MM.1S (cell line): ENCODE measurements around the gene CCDC157.
A peak's percentile ranks its signal among the peaks of the same experiment; 100 is the strongest.

Experiments used
- DNase-seq: peaks from one replicate; pipeline ENCODE4 v3.0.0-alpha.2; 2015
- H2AFZ ChIP-seq: fragments of 300-600 bp; sonication (generic); 2 replicates; pipeline ENCODE4 v1.6.0; 2016; ENCODE audit warnings: antibody characterized with exemption, low read length
- H3F3A ChIP-seq: fragments of 300-600 bp; sonication (generic); 2 replicates; pipeline ENCODE4 v1.6.1; 2016; ENCODE audit warnings: mild to moderate bottlenecking, antibody characterized with exemption, low read length, moderate library complexity, mixed read lengths; ENCODE audit not compliant: insufficient read depth
- H3K27ac ChIP-seq: fragments of 300-600 bp; sonication (generic); 2 replicates; pipeline ENCODE4 v1.5.1; 2016; ENCODE audit warnings: mild to moderate bottlenecking, low read length
- H3K27me3 ChIP-seq: fragments of 300-600 bp; sonication (generic); replicated peaks from 2 replicates; pipeline ENCODE4 v1.6.0; 2016; ENCODE audit warnings: low read length; ENCODE audit not compliant: insufficient read depth
- H3K36me3 ChIP-seq: fragments of 300-600 bp; sonication (generic); replicated peaks from 2 replicates; pipeline ENCODE4 v1.6.1; 2016; ENCODE audit warnings: mild to moderate bottlenecking, low read length, mixed read lengths; ENCODE audit not compliant: insufficient read depth
- H3K4me1 ChIP-seq: fragments of 300-600 bp; sonication (generic); 2 replicates; pipeline ENCODE4 v1.6.1; 2016; ENCODE audit warnings: low read length, mixed read lengths
- H3K4me2 ChIP-seq: fragments of 300-600 bp; sonication (generic); 2 replicates; pipeline ENCODE4 v1.6.0; 2016; ENCODE audit warnings: low read depth, low read length
- H3K4me3 ChIP-seq: fragments of 300-600 bp; sonication (generic); 2 replicates; pipeline ENCODE4 v1.5.1; 2016; ENCODE audit warnings: low read length, mixed read lengths
- H3K79me2 ChIP-seq: fragments of 300-600 bp; sonication (generic); 2 replicates; pipeline ENCODE4 v1.6.1; 2016; ENCODE audit warnings: mixed run types, low read length, mixed read lengths
- H3K9ac ChIP-seq: fragments of 300-600 bp; sonication (generic); 2 replicates; pipeline ENCODE4 v1.6.1; 2016; ENCODE audit warnings: low read length, mixed read lengths
- H3K9me2 ChIP-seq: fragments of 300-600 bp; sonication (generic); replicated peaks from 2 replicates; pipeline ENCODE4 v1.6.1; 2016; ENCODE audit warnings: mild to moderate bottlenecking, low read length, mixed read lengths; ENCODE audit not compliant: insufficient read depth
- H3K9me3 ChIP-seq: fragments of 300-600 bp; sonication (generic); replicated peaks from 2 replicates; pipeline ENCODE4 v1.6.1; 2016; ENCODE audit warnings: mild to moderate bottlenecking, low read length, mixed read lengths; ENCODE audit not compliant: insufficient read depth
- H4K20me1 ChIP-seq: fragments of 300-600 bp; sonication (generic); 2 replicates; pipeline ENCODE4 v1.6.1; 2016; ENCODE audit warnings: mild to moderate bottlenecking, low read length, moderate library complexity, mixed read lengths; ENCODE audit not compliant: insufficient read depth
- EZH2 ChIP-seq: fragments of 300-600 bp; sonication (generic); optimal IDR thresholded peaks from 2 replicates; pipeline ENCODE3; 2017; ENCODE audit warnings: low read depth, mild to moderate bottlenecking, antibody characterized with exemption, low read length, mixed read lengths
- EZH2phosphoT487 ChIP-seq: fragments of 300-600 bp; sonication (generic); IDR thresholded peaks from 2 replicates; pipeline ENCODE4 v1.6.1; 2018; ENCODE audit warnings: antibody characterized with exemption, low read length
- TF ChIP-seq, protein P1 (sequence below): fragments of 300-600 bp; sonication (generic); IDR thresholded peaks from 2 replicates; pipeline ENCODE4 v1.5.1; 2016; ENCODE audit warnings: antibody characterized with exemption, low read length, mixed read lengths

Gene CCDC157

DNA sequence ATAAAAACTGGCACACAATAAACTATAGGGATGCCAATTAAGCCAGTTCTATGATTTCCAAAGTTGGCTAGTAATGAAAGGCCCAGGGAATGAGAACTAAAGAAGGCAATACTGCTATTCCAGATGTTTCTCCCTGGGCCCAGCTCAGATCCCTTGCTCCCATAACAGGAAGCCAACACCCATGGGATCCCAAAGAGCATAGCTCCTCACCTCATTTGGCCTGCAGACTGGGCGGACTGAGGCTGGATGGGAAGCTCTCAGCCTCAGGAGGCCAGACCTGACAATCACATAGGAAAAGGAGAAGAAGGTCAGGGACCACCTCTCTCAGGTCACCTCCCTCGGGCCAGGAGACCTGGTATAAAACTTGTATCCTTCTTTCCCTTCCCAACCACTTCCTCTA lies 35.3 kb upstream of the CCDC157 start:
- Histone ChIP-seq H4K20me1 (no peaks in the 10 kb centered on the region), H3K27ac (no peak overlapping the region), H3K9me3 (no peaks in the 10 kb centered on the region), H3F3A (no peaks in the 10 kb centered on the region), H3K4me2 (no peak overlapping the region), H3K27me3 (no peaks in the 10 kb centered on the region), H3K79me2 (peaks cover 68% of the 10 kb centered on the region), H3K36me3 (no peaks in the 10 kb centered on the region), H2AFZ (no peak overlapping the region), H3K4me1 (peaks cover 29% of the 10 kb centered on the region), H3K9ac (no peak overlapping the region), H3K9me2 (no peaks in the 10 kb centered on the region), H3K4me3 (no peak overlapping the region)
- TF ChIP-seq EZH2 (no peak), EZH2phosphoT487 (no peak)
- TF ChIP-seq, protein P1, sequence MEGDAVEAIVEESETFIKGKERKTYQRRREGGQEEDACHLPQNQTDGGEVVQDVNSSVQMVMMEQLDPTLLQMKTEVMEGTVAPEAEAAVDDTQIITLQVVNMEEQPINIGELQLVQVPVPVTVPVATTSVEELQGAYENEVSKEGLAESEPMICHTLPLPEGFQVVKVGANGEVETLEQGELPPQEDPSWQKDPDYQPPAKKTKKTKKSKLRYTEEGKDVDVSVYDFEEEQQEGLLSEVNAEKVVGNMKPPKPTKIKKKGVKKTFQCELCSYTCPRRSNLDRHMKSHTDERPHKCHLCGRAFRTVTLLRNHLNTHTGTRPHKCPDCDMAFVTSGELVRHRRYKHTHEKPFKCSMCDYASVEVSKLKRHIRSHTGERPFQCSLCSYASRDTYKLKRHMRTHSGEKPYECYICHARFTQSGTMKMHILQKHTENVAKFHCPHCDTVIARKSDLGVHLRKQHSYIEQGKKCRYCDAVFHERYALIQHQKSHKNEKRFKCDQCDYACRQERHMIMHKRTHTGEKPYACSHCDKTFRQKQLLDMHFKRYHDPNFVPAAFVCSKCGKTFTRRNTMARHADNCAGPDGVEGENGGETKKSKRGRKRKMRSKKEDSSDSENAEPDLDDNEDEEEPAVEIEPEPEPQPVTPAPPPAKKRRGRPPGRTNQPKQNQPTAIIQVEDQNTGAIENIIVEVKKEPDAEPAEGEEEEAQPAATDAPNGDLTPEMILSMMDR = no peak
- DNase-seq = no peak

DNA sequence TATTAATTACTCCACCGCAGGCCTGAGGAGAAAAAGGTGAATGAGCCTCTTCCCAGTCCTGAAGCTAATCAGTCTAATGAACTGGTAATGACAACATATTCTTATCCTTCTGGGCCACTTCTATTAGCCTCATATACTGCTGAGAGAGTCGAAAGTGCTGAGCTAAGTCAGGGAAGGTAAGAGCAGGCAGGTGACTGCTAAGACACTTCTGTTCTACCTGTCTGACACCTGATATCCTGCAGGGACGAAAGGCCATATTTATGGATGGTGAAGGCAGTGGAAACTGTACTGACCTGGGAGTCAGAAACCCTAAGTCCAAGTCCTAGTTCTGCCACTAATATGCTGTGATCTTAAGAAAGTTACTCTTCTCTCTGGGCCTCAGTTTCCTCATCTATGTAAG lies 33.6 kb upstream of the CCDC157 start:
- no peaks in the 10 kb centered on the region for H3K9me2 ChIP-seq
- H3K4me3 ChIP-seq = no peak overlapping the region
- TF ChIP-seq EZH2phosphoT487 (no peak), EZH2 (no peak)
- no peaks in the 10 kb centered on the region for H3K9me3 ChIP-seq
- H3K27me3 ChIP-seq = no peaks in the 10 kb centered on the region
- peaks cover 12% of the 10 kb centered on the region for H3F3A ChIP-seq
- H3K4me2 ChIP-seq = peak overlapping the region; percentile 21; the same call in 1 of the 2 replicates
- peak; percentile 39 for DNase-seq
- H3K27ac ChIP-seq = peak overlapping the region; percentile 14; the same call in 1 of the 2 replicates
- H3K4me1 ChIP-seq = peaks cover 32% of the 10 kb centered on the region
- H2AFZ ChIP-seq = no peak overlapping the region
- no peak overlapping the region for H3K9ac ChIP-seq
- no peaks in the 10 kb centered on the region for H4K20me1 ChIP-seq
- H3K79me2 ChIP-seq = peaks cover 56% of the 10 kb centered on the region
- no peaks in the 10 kb centered on the region for H3K36me3 ChIP-seq

DNA sequence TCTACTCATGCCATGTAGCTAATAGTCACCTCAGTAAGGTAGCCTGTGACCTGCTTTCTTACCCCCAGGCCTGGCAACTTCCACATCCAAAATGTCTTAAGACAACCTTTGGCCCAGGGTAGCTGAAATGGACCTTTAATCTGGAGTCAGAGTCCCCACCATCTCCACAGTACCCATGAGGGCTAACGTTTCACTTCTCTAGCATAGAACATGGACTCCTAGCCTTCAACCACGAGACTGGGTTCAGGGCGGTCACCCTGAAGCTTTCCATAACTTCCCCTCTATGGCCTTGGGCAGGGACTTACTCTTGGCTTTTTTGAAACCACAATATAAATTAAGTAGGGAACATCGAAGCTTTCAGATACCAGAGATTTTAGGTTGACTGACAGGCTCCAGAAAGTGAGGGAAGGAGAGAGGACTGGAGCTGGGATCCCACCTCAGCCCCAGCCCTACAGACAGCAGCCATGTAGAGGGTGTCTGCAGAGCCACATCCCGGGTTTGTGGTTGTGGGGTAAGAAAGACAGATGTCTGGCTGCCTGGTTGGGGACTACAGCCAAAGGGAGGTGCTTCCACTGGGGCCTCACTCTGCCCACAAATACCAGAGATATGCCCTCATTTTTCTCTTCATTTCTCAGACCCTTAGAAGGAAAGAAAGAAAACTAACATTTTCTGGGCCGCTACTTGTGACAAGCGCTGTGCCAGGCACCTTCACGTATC lies 32.6 kb upstream of the CCDC157 start:
- no peak for DNase-seq
- no peaks in the 10 kb centered on the region for H3K27me3 ChIP-seq
- H3K27ac ChIP-seq = no peak overlapping the region; the same call in 1 of the 2 replicates
- TF ChIP-seq, protein P1 = no peak
- TF ChIP-seq EZH2 = no peak
- TF ChIP-seq EZH2phosphoT487 = no peak
- H3K9ac ChIP-seq = no peak overlapping the region
- H2AFZ ChIP-seq = no peak overlapping the region
- no peaks in the 10 kb centered on the region for H3K9me2 ChIP-seq
- no peaks in the 10 kb centered on the region for H3K36me3 ChIP-seq
- H4K20me1 ChIP-seq = no peaks in the 10 kb centered on the region
- no peak overlapping the region for H3K4me3 ChIP-seq
- peak overlapping the region; percentile 91; the same call in 1 of the 2 replicates for H3K4me2 ChIP-seq
- H3F3A ChIP-seq = peaks cover 15% of the 10 kb centered on the region
- peaks cover 49% of the 10 kb centered on the region for H3K79me2 ChIP-seq
- H3K4me1 ChIP-seq = peaks cover 32% of the 10 kb centered on the region
- no peaks in the 10 kb centered on the region for H3K9me3 ChIP-seq

DNA sequence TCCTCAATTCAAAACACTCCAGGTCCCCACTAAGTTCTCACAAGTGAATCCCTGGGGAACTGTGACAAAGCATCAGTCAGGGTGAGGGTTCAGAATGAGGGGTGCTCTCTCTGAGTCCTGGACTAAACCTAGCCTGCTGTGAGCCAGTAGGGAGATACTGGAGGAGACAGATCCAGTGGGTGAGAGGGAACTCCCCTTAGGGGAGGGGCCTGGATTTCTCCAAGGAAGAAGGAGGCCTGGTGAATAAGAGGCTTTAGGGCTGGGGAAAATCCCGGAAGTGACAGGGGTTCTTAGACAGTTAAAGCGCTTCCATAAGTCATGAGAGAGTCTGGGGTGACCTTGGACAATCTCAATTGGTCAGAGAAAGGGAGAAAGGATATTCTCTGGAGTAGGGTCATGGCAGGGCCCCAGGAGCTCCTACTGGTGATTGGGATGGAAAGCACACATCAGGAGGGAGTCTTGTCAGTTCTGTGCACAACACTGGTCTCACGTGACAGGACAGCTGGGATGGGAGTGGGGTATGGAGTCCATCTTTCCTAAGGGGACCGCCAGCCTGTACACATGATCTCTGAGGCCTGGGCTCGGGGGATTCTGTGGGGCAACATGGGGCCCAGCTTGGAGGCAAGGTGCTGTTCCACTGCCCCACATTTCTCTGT lies 31.6 kb upstream of the CCDC157 start:
- Histone ChIP-seq H3K9ac (no peak overlapping the region), H3K4me2 (peak overlapping the region; percentile 91), H3K9me3 (no peaks in the 10 kb centered on the region), H2AFZ (no peak overlapping the region), H4K20me1 (no peaks in the 10 kb centered on the region), H3K4me1 (peaks cover 32% of the 10 kb centered on the region), H3K4me3 (peak overlapping the region; percentile 93), H3K79me2 (peaks cover 41% of the 10 kb centered on the region), H3K36me3 (no peaks in the 10 kb centered on the region), H3K9me2 (no peaks in the 10 kb centered on the region), H3K27ac (no peak overlapping the region), H3F3A (peaks cover 15% of the 10 kb centered on the region), H3K27me3 (no peaks in the 10 kb centered on the region)
- TF ChIP-seq EZH2 (no peak), EZH2phosphoT487 (no peak)
- DNase-seq = no peak
